K562 (cell line): ENCODE measurements around the gene USP2. TPM values are rescaled to one million over a fixed set of nuclear protein-coding genes. Genes with fewer than 3 reads are reported as not detected.

Source experiments
- ATF7 ChIP-seq: fragments of 450-650 bp; IDR thresholded peaks from 2 replicates; pipeline ENCODE4 v1.7.1; 2014; ENCODE audit warnings: mild to moderate bottlenecking, moderate library complexity
- BCLAF1 ChIP-seq, 2 experiments: fragments of 450-650 bp in 1 of 2; IDR thresholded peaks; 2 replicates each; pipeline ENCODE4 v1.6.1; 2011 to 2017; ENCODE audit warnings: low read depth in 2 of 2, antibody characterized with exemption in 1 of 2, borderline replicate concordance in 1 of 2, low read length in 1 of 2, mild to moderate bottlenecking in 1 of 2, mixed read lengths in 1 of 2; ENCODE audit not compliant: control insufficient read depth in 1 of 2
- CAMTA2 ChIP-seq: fragments of 250-450 bp; sonication (Bioruptor Pico); conservative IDR thresholded peaks from 2 replicates; pipeline ENCODE4 v1.5.1; 2022
- DMBX1 ChIP-seq: fragments of 250-450 bp; sonication (Bioruptor Pico); IDR thresholded peaks from 2 replicates; pipeline ENCODE4 v1.8.0; 2022; ENCODE audit warnings: inconsistent platforms, mild to moderate bottlenecking, moderate library complexity, borderline replicate concordance
- ELF4 ChIP-seq: fragments of 450-650 bp; formaldehyde crosslinking; IDR thresholded peaks from 2 replicates; pipeline ENCODE4 v1.4.0; 2022; ENCODE audit warnings: missing genetic modification characterization
- FOS ChIP-seq: IDR thresholded peaks from 3 replicates; pipeline ENCODE4 v1.6.1; 2011; ENCODE audit not compliant: insufficient read length; ENCODE audit errors: extremely low read depth
- NCOA4 ChIP-seq: fragments of 450-650 bp; IDR thresholded peaks from 2 replicates; pipeline ENCODE4 v1.6.1; 2018; ENCODE audit warnings: mild to moderate bottlenecking; ENCODE audit not compliant: partially characterized antibody
- OTX1 ChIP-seq: fragments of 450-650 bp; formaldehyde crosslinking; IDR thresholded peaks from 2 replicates; pipeline ENCODE4 v1.4.0; 2022; ENCODE audit warnings: mild to moderate bottlenecking
- SIN3A ChIP-seq, 2 experiments: fragments of 150-350 bp in 1 of 2; IDR thresholded peaks; 2 replicates each; pipeline ENCODE4 v1.6.1; 2011 to 2016; ENCODE audit warnings: borderline replicate concordance in 2 of 2, low read depth in 2 of 2, low read length in 2 of 2, mild to moderate bottlenecking in 2 of 2, moderate library complexity in 2 of 2; ENCODE audit not compliant: control insufficient read depth in 1 of 2
- ZNF263 ChIP-seq: sonication (generic); formaldehyde crosslinking; IDR thresholded peaks from 2 replicates; pipeline ENCODE4 v1.8.0; 2022; ENCODE audit warnings: mild to moderate bottlenecking, missing genetic modification reagents, borderline replicate concordance
- ZNF311 ChIP-seq: fragments of 250-450 bp; sonication (Bioruptor Pico); IDR thresholded peaks from 2 replicates; pipeline ENCODE4 v1.4.0; 2020; ENCODE audit warnings: mild to moderate bottlenecking, moderate library complexity
- ZNF407 ChIP-seq: fragments of 450-650 bp; IDR thresholded peaks from 2 replicates; pipeline ENCODE4 v1.6.1; 2016; ENCODE audit warnings: low read depth
- ZNF79 ChIP-seq: fragments of 250-450 bp; sonication (Bioruptor Pico); IDR thresholded peaks from 2 replicates; pipeline ENCODE4 v1.4.0; 2020; ENCODE audit warnings: low read depth, mild to moderate bottlenecking, moderate library complexity
- ZSCAN29 ChIP-seq: fragments of 450-650 bp; IDR thresholded peaks from 2 replicates; pipeline ENCODE4 v1.6.1; 2017
- polyA plus RNA-seq, 8 experiments: library from polyadenylated mRNA; depleted of rRNA in 4 of 8; stranded (reverse) in 5 of 8; unstranded in 3 of 8; fragments of >200 nt; fragmentation: Nextera tagmentation in 2 of 8; fragmentation: Illumina TruSeq in 1 of 8; extraction: Ambion mirVana in 2 of 8; extraction: Trizol in 1 of 8; gene quantifications; 2 replicates each; pipeline versions ENCODE4 v1.2.1 to v1.2.3, GENCODE V29; 2011 to 2014; ENCODE audit warnings: inconsistent platforms in 1 of 8, missing spikeins in 1 of 8
- total RNA-seq, 7 experiments: library from RNA; depleted of rRNA in 6 of 7; stranded (reverse); fragments of >200 nt in 6 of 7; fragmentation: Illumina TruSeq in 2 of 7; extraction: Trizol in 2 of 7; gene quantifications; 2 replicates each; pipeline versions ENCODE4 v1.2.1 to v1.2.3, GENCODE V29; 2011 to 2021; ENCODE audit warnings: low replicate concordance in 1 of 7

USP2 gene
- total and polyA plus RNA-seq, 9 of the 15 experiments (the other 6 are each of a cell fraction or from before 2014, with no cell fraction given), result 2.8 to 16.9 (median 3.9) TPM

- TF ChIP-seq SIN3A (IDR thresholded peaks at IDR 0.05; ENCODE audit: borderline replicate concordance in 2 of 2, control insufficient read depth in 1 of 2, low read depth in 2 of 2, low read length in 2 of 2) (0 out of 4 replicates have a peak, but pooled peaks of 1 of the 2 experiments have one; percentile 36), OTX1 (CRISPR knock-in tag) (no peak), DMBX1 (CRISPR knock-in tag) (peak; percentile 68), ZNF263 (CRISPR knock-in tag) (peak; percentile 78), ZNF79 (CRISPR knock-in tag) (no peak), ELF4 (no peak), NCOA4 (no peak), CAMTA2 (CRISPR knock-in tag) (no peak), ZSCAN29 (no peak), ZNF407 (no peak; the same call in 1 of the 2 replicates), FOS (no peak), ZNF311 (CRISPR knock-in tag) (peak; percentile 49; the same call in 1 of the 2 replicates), BCLAF1 (IDR thresholded peaks at IDR 0.05; ENCODE audit: borderline replicate concordance in 1 of 2, control insufficient read depth in 1 of 2, low read depth in 2 of 2, low read length in 1 of 2) (no peak), ATF7 (peak; percentile 89)
Measured at GRCh38 chr11:119318240-119319135, 63.0 kb downstream of the USP2 start (continued).
